ENCODE data around the gene FLNA.
"Not testable (repeated sequence)": the region's sequence is repeated elsewhere in the genome, so short reads cannot be mapped to it uniquely, and the experiment has no call there.

FLNA gene, protein sequence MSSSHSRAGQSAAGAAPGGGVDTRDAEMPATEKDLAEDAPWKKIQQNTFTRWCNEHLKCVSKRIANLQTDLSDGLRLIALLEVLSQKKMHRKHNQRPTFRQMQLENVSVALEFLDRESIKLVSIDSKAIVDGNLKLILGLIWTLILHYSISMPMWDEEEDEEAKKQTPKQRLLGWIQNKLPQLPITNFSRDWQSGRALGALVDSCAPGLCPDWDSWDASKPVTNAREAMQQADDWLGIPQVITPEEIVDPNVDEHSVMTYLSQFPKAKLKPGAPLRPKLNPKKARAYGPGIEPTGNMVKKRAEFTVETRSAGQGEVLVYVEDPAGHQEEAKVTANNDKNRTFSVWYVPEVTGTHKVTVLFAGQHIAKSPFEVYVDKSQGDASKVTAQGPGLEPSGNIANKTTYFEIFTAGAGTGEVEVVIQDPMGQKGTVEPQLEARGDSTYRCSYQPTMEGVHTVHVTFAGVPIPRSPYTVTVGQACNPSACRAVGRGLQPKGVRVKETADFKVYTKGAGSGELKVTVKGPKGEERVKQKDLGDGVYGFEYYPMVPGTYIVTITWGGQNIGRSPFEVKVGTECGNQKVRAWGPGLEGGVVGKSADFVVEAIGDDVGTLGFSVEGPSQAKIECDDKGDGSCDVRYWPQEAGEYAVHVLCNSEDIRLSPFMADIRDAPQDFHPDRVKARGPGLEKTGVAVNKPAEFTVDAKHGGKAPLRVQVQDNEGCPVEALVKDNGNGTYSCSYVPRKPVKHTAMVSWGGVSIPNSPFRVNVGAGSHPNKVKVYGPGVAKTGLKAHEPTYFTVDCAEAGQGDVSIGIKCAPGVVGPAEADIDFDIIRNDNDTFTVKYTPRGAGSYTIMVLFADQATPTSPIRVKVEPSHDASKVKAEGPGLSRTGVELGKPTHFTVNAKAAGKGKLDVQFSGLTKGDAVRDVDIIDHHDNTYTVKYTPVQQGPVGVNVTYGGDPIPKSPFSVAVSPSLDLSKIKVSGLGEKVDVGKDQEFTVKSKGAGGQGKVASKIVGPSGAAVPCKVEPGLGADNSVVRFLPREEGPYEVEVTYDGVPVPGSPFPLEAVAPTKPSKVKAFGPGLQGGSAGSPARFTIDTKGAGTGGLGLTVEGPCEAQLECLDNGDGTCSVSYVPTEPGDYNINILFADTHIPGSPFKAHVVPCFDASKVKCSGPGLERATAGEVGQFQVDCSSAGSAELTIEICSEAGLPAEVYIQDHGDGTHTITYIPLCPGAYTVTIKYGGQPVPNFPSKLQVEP (N-terminal part only)

DNA sequence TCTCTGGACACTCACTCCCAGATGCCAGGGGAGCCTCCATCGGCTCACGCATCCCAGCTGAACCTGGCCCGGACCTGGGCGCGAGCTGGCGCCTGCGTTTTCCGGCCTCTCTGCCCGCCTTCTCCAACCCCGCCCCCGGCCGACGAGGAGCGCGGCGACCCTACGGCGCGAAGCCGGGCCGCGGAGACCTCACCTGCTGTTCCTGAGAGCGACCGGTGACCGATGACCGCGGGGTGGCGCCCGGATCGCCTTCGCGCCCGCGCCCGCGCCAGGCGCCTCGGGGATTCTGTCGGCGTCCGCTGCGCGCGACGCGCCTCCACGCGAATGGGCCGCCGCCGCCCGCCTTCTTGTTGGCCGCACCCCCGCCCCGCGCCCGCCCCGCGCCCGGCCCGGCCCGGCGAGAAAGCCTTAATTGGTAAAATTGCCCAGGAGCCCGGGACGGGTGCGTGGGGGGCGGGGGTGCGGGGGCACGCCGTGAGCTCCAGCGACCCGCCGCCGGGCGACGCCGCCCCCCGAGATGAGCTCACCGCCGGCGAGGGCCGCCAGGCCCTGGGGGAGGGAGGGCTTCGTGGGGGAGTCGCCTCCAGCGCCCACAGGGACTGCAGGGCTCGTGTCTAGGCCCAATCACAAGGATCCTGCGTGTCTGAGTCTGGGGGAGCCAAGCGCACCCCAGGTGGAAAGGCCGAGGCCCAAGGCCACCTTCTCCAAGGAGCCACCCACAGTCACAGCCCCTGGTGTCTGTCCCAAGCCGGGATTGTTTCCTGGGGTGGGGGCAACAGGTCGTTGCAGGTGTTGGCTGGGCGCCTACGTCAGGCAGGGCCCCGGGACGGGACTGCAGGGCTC, at the start of gene FLNA:
Gene FLNA, minus strand, starts transcription at position 322 of the 843 bp plus-strand sequence. CDS start 3,389 bp downstream, outside the sequence.
- DNase-seq (ENCODE audit: low read depth), result no peak

DNA sequence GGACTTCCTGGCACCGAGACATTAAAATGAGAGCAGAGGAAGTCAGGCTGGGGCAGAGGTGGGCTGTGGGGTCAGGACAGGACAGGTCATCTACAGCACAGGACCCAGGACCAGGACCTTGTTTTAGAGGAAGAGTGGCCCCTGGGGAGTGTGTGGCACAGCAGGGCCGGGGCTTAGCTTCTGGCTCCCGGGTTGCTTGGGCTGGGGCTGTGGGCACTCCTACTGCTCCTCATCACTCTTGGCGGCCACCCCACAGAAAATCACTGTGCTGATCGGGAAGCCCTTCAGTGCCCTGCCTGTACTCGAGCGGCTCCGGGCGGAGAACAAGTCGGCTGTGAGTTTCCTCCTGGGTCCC, 45.9 kb upstream of the FLNA start:
- DNase-seq (ENCODE audit: low read depth), result no peak

DNA sequence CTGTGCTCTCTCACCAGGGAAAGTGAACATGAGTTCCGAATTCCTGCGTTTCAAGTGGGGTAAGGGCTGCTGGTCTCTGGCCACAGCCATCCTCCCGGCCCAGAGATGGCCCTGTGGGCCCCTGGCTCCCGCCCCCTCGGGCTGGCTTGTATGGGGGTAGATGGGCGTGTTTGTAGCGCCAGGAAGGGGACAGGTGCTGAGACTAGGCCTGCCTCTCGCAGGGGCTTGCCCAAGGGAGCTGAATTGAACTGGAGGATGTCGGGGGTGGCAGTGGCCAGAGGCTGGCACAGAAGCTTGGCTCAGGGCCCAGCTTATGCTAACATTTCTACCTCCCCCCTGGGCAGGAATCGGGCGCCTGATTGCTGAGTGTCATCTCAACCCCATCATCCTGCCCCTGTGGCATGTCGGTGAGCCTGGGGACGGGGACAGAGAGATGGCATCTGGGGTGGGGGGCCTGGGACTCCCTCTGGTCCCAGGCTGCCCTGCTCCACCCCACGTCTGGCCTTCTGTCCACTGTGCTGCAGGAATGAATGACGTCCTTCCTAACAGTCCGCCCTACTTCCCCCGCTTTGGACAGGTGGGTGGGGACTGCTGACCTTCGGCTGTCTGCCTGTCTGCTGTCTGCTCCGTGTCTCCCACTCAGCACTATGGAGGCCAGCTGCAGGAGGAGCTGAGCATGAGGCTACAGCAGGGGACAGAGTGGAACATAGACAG, 45.4 kb upstream of the FLNA start:
- no peak for DNase-seq (ENCODE audit: low read depth)

DNA sequence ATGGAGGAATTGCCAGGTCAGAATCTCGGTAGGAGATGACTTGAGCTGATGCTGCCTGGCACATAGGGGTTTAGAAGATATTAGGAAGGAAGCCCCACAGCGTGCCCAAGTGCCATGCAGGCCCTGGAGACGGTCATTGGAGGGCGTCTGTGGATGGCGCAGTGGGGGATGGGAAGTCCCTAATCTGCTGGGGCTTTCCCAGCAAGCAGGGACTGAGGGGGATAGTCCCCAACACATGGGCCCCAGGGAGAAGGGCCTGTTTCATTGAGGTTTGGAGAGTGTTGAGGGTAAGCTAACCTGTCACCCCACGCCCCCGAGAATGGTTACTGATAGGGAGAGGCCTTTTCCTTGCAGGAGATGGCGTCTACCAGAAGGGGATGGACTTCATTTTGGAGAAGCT, 44.8 kb upstream of the FLNA start:
- DNase-seq (ENCODE audit: low read depth), result no peak

DNA sequence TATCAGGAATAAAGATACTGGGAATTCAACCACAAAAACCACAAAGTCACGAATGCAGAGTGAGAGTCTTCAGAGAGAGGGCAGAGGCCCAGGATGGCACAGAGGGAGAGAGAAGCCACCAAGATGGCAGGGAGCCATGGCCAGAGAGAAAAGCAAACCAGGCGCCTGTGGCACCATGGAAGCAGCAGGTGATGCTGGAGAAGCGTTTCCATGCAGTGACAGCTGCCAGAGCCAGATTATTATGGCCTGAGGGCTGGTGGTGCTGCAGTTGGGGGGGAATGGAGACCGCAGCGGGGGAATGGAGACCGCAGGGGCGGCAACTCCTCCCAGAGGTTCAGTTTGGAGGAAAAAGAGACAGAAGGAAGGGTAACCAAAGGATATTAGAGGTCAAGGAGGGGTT, 42.7 kb upstream of the FLNA start:
- DNase-seq (ENCODE audit: low read depth), result no peak

DNA sequence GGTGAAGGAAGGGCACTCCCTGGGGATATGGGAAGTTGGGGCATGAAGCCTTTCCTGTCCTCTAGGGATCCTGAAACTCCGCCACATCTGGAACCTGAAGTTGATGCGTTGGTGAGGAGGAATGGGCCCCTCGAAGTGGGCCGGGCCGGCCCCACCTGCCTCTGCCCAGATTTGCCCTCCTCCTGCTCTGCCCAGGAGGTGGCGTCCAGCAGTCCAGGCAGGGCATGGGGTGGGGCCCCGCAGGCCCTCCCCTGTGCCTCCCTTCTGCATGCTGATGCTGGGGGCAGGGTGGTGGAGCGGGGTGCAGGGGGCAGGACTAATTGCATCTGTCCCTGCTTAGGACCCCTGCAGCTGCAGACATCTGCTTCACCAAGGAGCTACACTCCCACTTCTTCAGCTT, 38.7 kb upstream of the FLNA start:
- DNase-seq (ENCODE audit: low read depth), result no peak

DNA sequence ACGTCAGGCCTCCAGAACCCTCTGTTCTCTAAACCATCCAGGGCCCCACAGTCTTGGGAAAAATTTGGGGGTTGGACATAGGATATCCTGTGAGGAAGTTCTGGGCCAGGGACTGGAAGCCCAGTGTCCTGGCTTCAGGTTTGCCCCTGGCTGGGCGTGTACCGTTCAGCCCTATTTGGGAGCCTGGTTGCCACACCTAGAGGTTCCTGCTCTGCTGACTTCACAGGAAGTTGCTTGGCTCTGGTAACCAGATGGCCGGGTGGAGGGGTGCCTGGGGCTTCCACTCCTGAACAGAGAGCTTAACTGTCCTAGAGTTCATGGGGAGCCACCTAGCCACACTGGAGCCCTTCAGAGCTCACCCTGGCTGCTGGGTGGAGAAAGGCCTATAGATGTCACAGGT, 38.0 kb upstream of the FLNA start:
- DNase-seq (ENCODE audit: low read depth), result no peak

DNA sequence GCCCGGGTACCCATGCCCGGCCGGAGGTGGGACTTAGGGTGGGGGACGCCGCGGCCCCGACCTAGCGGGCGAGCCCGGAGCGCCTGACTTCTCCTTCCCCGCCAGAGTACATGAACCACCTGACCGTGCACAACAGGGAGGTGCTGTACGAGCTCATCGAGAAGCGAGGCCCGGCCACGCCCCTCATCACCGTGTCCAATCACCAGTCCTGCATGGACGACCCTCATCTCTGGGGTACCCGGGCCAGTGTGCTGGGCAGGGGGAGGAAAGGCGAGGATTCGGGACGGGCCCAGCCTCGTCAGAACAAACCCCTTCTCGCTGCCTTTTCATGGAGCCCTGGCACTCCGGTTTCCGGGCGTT, 37.5 kb upstream of the FLNA start:
- DNase-seq (ENCODE audit: low read depth), result no peak

DNA sequence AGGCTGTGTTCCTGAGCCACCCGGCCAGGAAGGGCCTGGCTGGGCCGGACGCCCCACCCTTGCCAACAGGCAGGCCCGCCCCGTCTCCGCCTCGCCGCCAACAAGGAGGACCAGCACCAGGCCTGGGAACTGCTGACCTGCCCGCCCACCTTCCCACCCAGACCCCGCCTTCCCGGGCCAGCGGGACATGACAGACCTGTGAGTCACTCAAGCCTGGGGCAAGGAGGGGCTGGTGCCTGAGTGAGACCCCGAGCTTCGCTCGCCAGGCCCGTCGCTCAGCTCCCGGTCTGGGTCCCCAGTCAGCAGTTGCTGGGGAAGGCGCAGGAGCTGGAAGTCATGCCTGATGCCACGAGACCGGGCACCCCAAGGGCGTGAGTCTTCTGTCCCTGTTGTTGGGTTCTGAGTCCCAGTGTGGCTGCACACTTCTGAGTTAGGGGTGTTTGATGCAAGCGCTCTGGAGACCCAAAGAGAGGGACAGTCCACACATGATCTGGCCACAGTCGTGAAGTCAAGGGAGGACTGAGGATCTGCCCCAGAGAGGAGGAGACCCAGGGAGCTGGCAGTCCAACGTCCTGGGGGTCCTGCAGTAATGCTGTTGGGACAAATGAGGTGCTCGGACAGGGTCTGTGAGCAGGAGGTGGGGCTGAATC, 34.9 kb upstream of the FLNA start, which contains the start of gene DNASE1L1:
Gene DNASE1L1, minus strand, starts transcription at position 33 of the 650 bp plus-strand sequence. CDS start 3,686 bp downstream, outside the sequence.
- DNase-seq (ENCODE audit: low read depth), result peak; percentile 71

DNA sequence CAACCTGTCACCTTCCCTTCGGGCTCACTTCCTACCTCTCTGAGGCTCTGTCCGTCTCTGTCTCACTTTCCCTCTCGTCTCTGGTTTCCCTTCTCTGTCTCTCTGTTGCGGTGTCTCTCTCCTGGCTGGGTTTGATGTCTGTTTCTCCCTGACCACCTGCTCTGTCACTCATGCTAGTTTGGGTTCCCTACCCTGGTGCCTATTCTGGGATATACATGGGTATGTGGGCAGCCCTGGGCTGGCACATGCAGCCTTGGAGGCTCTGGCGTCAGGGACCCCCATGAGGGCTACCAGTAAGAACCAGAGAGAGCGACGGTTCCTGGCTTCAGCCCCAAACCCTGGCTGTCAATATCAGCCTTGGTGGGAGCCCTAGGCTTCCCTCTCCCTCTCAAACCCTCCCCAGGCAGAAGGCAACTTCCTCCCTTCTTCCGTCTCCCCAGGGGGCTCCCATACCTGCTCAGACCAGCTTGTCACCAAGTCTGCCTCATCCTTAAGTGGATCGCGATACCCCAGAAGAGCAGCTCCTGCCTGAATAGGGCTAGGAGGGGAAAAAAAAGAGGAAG, 34.3 kb upstream of the FLNA start:
- no peak for DNase-seq (ENCODE audit: low read depth)

DNA sequence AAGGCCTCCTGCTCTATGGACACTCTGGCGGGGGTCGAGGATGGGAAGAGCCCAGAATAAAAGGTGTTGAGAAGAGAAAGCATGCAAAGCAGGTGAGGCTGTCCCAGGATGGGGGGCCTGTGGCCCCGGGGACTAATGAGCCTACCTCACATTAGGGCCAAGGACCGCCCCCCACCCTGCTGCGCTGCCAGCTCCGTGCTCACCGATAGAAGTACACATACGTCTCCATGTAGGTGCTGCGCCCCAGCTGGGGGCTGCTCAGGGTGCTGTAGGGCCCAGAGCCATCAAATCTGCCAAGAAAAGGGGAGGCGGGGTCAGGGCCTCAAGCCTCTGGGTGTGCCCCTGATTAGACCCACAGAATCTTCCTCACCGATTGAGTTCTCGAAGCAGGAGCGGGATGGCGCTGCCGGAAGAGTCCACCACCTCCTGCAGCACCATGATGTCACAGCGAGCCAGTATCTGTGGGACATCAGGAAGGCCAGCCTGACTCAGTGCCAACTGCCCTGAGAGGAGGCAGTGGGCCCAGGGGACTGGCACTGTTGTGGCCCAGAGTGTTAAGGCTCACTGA, 30.3 kb upstream of the FLNA start:
- no peak for DNase-seq (ENCODE audit: low read depth)

DNA sequence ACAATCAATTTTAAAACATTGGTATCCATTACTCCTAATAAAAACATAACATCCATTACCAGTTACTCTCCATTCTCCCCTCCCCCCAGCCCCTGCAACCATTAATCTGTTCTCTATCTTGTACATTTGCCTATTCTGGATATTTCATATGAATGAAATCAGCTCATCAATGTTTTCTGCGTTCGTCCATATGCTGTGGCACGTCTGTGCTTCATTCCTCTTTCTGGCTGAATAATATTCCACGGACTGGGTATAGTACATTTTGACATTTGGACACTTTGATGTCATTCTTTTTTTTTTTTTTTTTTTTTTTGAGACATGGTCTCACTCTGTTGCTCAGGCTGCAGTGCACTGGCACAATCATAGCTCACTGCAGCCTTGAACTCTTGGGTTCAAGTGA, 29.4 kb upstream of the FLNA start:
- DNase-seq (ENCODE audit: low read depth), result no peak

DNA sequence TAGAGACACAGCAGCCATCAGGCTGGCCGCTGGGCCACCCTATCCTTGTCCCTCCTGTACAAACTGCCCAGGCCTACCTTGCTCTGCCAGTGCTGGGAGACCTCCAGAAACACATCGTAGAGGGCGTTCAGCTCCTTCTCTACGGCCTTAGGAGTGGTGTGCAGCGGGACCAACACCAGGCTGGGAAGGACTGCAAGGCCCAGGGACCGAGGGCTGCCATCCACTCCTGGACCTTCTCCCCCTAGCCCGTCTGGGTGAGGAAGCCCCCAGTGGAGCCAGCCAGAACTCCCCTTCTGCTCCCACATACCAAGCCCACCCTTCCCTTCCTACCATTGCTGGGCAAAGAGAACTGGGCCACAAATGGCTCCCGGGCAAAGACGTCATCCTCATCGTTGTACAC, 28.8 kb upstream of the FLNA start:
- DNase-seq (ENCODE audit: low read depth), result no peak

DNA sequence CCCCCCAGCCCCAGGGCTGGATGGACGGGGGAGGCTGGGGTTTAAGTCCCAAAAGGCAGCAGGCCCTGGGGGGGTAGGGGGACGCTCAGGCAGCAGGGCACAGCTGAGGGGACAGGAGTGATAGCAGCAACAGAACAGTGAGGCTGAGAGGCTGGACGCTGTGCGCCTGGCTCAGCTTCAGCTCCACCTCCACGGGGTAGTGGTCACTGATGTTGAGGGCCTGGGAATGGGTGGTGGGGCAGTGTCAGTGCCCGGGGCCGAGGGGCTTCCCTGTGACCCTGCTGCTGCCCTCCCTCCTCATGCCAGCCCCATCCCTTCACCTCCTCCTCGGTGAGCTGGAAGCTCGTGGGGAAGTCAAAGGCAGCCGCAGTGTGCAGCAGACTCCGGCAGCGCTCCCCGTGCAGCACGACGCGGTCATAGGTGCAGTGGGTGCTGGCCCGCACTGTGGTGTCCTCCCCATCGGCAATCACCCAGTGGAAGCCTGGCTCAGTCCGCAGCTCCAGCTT, 28.2 kb upstream of the FLNA start:
- DNase-seq (ENCODE audit: low read depth), result no peak

DNA sequence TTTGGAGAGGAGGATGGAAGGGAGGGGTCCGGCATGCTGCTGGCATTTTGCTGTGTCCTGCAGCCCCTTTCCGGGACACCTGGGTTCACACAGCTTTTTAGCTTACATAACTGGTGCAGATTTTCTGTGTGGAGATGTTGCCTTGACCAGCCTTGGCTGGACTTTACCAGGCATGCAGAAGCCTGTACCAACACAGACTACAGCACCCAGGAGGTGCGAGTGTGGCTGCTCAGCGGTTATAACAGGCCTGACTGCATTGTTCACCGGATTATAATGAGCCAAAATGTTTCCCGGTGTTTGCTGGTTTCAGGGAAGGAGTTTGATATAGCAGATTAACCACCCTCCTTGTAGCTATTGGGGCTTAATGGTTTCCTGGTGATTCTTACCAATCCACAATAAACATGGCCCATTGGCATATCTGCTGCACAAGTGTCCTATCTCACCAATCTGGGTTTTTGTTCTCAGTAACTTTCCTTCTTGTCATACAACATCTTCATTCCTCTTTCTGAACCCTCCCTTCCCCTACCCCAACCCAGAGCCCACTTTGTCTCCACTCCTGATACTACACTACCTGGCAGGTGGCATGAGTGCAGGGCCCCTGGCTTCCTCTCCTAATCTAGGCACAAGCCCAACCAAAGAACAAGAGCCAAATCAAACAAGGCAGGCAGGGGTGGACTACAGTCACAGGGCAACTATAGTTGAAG, 27.6 kb upstream of the FLNA start:
- no peak for DNase-seq (ENCODE audit: low read depth)

DNA sequence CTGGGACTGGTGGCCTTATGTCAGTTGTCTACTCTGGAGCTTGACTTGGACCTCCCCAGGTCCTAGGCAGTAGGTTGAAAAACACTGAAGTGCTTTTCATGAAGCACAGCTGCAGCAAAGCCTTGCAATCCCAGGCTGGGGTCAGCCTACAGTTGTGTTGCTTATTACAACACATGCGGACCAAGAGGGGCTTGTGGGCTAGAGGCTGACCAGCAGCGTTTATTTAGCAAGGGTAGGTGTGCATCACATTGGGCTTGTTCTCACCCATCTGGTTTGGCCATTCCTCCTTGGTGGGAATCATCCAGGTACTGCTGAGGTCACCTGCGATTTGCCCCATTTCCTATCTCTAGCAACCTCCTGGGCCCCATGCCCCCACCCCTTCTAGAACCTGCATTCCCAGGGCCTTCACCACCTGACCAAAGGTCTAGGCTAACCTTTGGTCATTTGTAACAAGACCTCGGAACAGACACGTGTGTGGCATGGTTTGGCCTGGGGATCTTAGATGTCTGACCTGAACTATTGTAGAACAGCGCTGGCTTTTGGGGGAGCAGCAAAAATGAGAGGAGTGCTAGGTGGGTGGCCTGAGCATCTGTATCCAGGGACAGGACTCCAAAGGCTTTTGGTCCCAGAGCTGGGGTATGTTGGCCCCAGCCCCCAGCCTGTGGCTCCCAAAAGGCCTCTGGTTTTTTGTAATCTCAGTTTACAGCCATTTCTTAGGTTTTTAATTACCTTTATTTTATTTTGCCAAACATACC, 26.8 kb upstream of the FLNA start:
- no peak for DNase-seq (ENCODE audit: low read depth)

DNA sequence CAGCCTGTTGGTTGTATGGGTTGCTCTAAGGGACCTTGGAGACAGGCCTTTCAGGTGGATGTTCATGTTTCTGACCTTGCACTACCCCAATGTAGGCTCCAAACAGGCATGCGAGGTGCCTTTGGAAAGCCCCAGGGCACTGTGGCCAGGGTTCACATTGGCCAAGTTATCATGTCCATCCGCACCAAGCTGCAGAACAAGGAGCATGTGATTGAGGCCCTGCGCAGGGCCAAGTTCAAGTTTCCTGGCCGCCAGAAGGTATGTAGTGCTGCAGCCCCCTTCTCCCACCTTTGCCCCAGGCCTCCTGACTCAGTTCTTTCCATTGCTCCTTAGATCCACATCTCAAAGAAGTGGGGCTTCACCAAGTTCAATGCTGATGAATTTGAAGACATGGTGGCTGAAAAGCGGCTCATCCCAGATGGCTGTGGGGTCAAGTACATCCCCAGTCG, 26.0 kb upstream of the FLNA start:
- DNase-seq (ENCODE audit: low read depth), result not testable (repeated sequence)

All from fibroblast of the conjunctiva (primary cell).